ENCODE data around the gene VPS39. TPM values are rescaled to one million over a fixed set of nuclear protein-coding genes. Genes with fewer than 3 reads are reported as not detected.

The VPS39 gene
- total and polyA plus RNA-seq, 2 of the 8 experiments (the other 6 are each of a cell fraction or from before 2014, with no cell fraction given) = 34.4 to 36.6 TPM

GRCh38 chr15:42157381-42157780, 50.7 kb downstream of the VPS39 start (continued):
- TF ChIP-seq NANOG (IDR thresholded peaks at IDR 0.05; ENCODE audit: insufficient read depth, low read depth, low read length, poor library complexity, severe bottlenecking) (no peak), TEAD4 (IDR thresholded peaks at IDR 0.05; ENCODE audit: low read depth, low read length) (no peak), TBP (IDR thresholded peaks at IDR 0.05; ENCODE audit: low read depth, low read length) (no peak), RAD21 (IDR thresholded peaks at IDR 0.05 in 1 of 2, conservative IDR thresholded peaks at IDR 0.05 in 1 of 2; ENCODE audit: low read depth in 2 of 2, low read length in 2 of 2) (no peak), CHD7 (IDR thresholded peaks at IDR 0.05; ENCODE audit: insufficient replicate concordance, low read length) (no peak), CEBPB (IDR thresholded peaks at IDR 0.05; ENCODE audit: low read depth, low read length) (no peak), MAFK (IDR thresholded peaks at IDR 0.05; ENCODE audit: low read depth, low read length) (no peak), EP300 (IDR thresholded peaks at IDR 0.05; ENCODE audit: borderline replicate concordance in 1 of 2, low read depth in 2 of 2, low read length in 2 of 2) (no peak), HDAC6 (IDR thresholded peaks at IDR 0.05; ENCODE audit: low read depth, low read length) (no peak), SUZ12 (IDR thresholded peaks at IDR 0.05; ENCODE audit: low read length) (no peak)
